Measurements from ENCODE around the gene UNC119.

DNA sequence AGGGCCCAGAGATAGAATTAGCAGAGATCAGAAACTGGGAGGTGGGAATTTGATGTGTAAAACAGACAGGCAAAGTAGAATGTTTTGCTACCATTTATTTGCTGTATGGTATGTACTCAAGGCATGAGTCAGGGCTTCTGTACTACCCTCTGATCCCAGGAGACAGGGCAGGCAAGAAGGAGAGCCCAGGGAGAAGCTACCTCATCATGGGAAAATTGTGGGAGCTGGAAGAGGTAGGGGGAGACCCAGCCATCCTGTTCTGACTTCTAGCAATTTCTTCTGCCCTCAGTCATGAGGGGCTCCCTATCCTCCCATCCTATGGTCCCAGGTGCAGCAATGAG lies 20.6 kb upstream of the UNC119 start:
- TF ChIP-seq EZH2 (IDR thresholded peaks at IDR 0.05) (no peak), POLR2AphosphoS5 (IDR thresholded peaks at IDR 0.05; ENCODE audit: borderline replicate concordance, low read depth, low read length) (no peak), FOXP2 (optimal IDR thresholded peaks at IDR 0.05; ENCODE audit: control extremely low read depth, extremely low read length, insufficient read depth) (no peak)

Data from SK-N-MC (cell line).